Fibroblast of skin of scalp (primary cell): ENCODE measurements around the gene CHPF.

Source experiments
- DNase-seq: peaks from one replicate; pipeline ENCODE4 v3.0.0-alpha.2; 2013

The CHPF gene

GRCh38 chr2:219551441-219552381 lies 8.1 kb upstream of the CHPF start:
- no peak for DNase-seq

GRCh38 chr2:219549619-219550018 lies 6.0 kb upstream of the CHPF start:
- DNase-seq: no peak

- DNase-seq: no peak
These were observed 5.4 kb upstream of the CHPF start for GRCh38 chr2:219548990-219549389.

- DNase-seq: no peak
These were observed 4.0 kb upstream of the CHPF start for GRCh38 chr2:219547621-219548020.

- DNase-seq: no peak
These were observed 2.3 kb upstream of the CHPF start for GRCh38 chr2:219545943-219546352.

- DNase-seq: no peak
These were observed 1.8 kb upstream of the CHPF start for GRCh38 chr2:219545295-219545942.

- no peak for DNase-seq
These were observed 958 bp upstream of the CHPF start for GRCh38 chr2:219544567-219544966.

- peak; percentile 14 for DNase-seq
These were observed 546 bp downstream of the CHPF start for GRCh38 chr2:219542931-219543595.

- peak; percentile 61 for DNase-seq
These were observed 1.9 kb downstream of the CHPF start for GRCh38 chr2:219541611-219542180.

- DNase-seq: no peak
These were observed 2.7 kb downstream of the CHPF start for GRCh38 chr2:219540784-219541504.

GRCh38 chr2:219539926-219540678 lies 3.5 kb downstream of the CHPF start:
- DNase-seq: no peak

GRCh38 chr2:219538956-219539788 lies 4.4 kb downstream of the CHPF start:
- no peak for DNase-seq

- peak; percentile 61 for DNase-seq
These were observed 5.1 kb downstream of the CHPF start for GRCh38 chr2:219538504-219538951.

GRCh38 chr2:219537657-219538488 lies 5.7 kb downstream of the CHPF start:
- no peak for DNase-seq

GRCh38 chr2:219536967-219537366 lies 6.6 kb downstream of the CHPF start:
- DNase-seq: no peak

- no peak for DNase-seq
These were observed 7.2 kb downstream of the CHPF start for GRCh38 chr2:219536425-219536824.

- no peak for DNase-seq
These were observed 9.5 kb downstream of the CHPF start for GRCh38 chr2:219533930-219534661.

GRCh38 chr2:219532378-219532649 lies 11.3 kb downstream of the CHPF start:
- DNase-seq: no peak
